HFF-Myc (cell line): Measurements from ENCODE around the gene FEM1C.

Experiments used
- DNase-seq: peaks from one replicate; pipeline ENCODE4 v3.0.0-alpha.2; 2011; ENCODE audit warnings: low read depth; ENCODE audit errors: extremely low read depth
- H3K4me3 ChIP-seq: replicated peaks from 2 replicates; pipeline ENCODE4 v1.5.1; 2011; ENCODE audit warnings: low read depth, mild to moderate bottlenecking, control low read depth, low read length
- CTCF ChIP-seq: IDR thresholded peaks from 2 replicates; pipeline ENCODE4 v1.5.1; 2012; ENCODE audit warnings: mild to moderate bottlenecking, low read depth, low read length, control low read depth; ENCODE audit errors: missing control alignments

FEM1C gene

DNA sequence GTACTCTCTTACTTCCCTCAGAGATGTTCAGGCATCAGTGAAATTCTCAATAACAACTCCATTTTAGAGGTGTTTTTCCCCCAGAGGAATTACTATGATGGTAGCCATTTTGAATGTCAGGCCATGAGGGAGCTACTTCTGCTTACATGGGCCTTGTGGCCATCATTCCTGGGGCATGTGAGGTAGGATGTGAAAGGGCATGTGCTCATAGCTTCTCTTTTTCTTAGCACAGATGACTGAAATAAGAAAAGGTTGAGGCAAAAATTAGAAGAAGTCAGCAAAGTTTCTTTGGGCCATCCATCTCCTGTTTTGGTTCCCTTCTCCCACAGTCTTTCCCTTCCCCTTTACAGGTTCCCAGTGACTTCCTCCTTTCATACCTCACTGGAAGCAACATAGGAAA is 68.8 kb downstream of the FEM1C start:
- no peak for DNase-seq
- no peak overlapping the region for H3K4me3 ChIP-seq
- no peak for TF ChIP-seq CTCF

- TF ChIP-seq CTCF, result no peak
- H3K4me3 ChIP-seq, result no peak overlapping the region
- DNase-seq, result no peak
These were observed 72.1 kb downstream of the FEM1C start for GRCh38 chr5:115472271-115473025.

GRCh38 chr5:115471345-115472063 is 73.1 kb downstream of the FEM1C start:
- no peak for TF ChIP-seq CTCF
- H3K4me3 ChIP-seq, result no peak overlapping the region
- no peak for DNase-seq

- no peak for TF ChIP-seq CTCF
- H3K4me3 ChIP-seq, result no peak overlapping the region
- no peak for DNase-seq
These were observed 73.7 kb downstream of the FEM1C start for GRCh38 chr5:115470921-115471320.
